ENCODE data around the gene FAM135A.
"Not testable (repeated sequence)": the region's sequence is repeated elsewhere in the genome, so short reads cannot be mapped to it uniquely, and the experiment has no call there.

Gene FAM135A

GRCh38 chr6:70396796-70397729 lies 16.2 kb upstream of the FAM135A start:
- no peak for DNase-seq

DNA sequence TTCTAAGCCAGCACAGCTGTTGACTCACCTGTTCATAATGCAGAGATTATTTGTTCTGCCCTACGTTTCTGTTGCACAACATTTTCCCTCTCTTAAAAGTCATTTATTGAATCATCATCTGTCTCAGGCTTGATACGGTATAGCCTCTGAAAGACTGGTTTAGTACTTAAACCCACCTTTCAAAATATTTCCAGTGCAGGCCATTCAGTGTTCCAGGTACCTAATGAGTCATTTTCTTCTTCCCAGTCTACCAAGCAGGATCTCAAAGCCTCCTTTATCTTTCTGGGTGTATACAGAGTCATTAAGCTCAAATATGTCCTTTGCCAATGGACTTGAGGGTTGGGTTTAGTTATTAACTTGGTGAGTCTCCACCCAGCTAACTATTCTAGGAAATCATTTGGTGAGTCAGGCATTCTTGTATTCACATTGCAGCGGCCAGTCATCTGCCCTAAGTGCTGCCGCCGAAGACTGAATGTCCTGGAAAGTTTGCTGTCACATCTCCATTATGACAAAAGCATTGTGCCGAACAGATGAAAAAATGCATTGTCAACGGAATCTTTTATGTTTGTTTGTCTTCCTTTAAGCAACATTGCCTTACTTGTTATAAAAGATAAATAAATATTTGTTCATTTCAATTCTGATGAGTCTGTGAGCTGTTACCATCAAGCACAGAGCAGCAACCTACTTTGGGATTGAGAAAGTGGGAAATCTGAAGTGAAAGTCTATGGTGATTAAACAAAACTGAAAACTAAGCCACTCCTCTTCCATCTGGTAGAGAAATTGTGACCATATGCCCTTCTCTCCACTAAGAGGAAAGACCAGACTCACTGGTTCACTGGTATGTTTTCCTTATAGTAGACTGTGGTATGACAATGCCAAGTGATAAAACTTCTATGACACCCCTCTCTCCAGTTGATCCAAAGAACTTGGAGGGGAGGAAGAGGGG lies 14.3 kb upstream of the FAM135A start:
- no peak for DNase-seq

DNA sequence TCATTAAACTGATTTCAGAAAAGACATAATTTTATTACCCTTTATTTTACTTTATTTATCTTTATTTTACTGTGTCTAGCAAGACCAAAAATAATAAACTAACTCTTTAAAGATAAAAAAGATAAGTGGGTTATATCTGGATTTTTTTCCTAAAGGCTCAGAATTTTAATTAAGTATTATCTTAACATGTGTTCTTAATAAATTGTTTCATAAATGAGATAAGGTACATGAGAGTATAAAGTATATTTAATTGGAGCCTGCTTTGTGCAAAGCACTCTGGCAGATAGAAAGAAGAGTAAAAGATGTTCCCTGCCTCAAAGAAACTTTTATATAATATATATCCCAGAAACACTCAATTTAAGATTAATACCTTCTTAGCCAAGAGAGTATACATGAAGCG lies 8.7 kb upstream of the FAM135A start:
- DNase-seq = no peak

DNA sequence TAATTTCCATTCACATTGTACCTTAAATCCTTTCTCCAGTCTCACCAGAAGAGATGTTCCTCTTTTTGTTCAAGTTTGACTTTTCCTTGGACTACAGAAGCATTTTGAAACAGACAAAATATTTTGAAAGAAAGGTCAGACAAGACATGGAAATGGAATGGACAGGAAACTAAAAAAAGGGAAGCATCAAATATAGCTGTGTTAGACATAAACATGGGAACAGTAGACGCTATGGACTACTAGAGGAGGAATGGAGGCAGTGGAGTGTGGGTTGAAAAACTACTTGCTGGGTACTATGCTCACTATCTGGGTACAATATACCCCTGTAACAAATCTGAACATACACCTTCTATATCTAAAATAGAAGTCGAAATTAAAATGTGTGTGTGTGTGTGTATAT lies 4.1 kb upstream of the FAM135A start:
- DNase-seq = no peak

DNA sequence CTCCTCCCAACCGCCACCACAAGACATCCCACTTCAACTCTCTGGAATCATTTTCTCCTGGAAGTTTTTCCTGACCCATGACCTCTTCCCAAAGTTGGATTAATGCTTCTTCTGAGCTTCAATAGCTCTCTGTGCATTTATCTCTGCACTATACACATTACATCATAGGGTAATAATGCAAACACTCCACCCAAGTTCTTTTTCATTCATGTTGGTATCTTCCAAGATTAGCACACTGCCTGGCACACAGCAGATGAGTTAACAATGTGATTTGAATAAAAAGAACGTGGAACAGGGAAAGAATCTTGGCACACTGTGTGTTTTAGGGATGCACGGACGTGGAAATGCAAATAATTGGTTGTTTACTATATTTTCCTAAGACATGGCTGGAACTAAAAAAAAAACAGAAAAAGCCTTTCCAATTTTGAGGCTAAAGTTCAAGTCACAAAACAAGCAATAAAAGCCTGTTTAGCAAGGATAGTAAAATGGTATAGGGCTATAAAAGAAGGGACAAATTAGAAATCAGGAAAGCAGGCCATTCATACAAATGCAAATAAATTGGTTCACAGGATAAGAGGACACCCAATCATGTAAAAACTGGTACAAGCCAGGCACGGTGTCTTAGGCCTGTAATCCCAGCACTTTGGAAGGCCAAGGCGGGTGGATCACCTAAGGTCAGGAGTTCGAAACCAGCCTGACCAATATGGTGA lies 1.6 kb upstream of the FAM135A start:
- no peak for DNase-seq

DNA sequence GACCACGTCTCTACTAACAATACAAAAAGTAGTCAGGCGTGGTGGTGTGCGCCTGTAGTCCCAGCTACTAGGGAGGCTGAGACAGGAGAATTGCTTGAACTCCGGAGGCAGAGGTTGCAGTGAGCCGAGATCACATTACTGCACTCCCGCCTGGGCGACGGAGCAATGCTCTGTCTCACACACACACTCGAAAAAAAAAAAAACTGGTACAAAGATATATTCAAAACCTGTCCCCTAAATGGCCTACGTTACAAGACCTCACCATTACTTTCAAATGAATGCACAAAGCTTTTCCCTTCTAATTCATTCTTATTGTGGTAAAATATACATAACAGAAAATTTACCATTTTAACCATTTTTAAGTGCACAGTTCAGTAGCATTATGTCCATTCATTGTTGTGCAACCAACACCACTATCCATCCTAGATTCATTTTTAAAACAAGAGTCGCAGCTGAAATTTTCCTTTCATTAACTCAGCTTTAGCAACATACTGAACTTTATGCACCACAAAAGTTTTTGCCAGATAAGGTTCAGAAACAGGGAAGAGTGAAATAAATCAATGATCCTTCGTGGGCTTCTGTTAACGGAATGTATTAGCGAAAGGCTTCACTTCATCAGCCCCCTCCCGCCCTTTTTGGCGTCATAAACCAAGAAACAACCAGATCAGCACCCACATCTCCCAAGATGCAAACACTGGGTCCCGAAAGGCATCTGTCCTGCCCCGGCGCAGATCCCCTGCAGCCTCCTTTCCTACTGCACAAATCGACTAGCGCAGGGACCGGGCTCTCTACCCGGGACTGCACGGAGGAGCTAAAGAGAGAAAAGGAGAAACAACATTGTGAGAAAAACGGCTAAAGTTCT lies 825 bp upstream of the FAM135A start:
- DNase-seq = no peak

DNA sequence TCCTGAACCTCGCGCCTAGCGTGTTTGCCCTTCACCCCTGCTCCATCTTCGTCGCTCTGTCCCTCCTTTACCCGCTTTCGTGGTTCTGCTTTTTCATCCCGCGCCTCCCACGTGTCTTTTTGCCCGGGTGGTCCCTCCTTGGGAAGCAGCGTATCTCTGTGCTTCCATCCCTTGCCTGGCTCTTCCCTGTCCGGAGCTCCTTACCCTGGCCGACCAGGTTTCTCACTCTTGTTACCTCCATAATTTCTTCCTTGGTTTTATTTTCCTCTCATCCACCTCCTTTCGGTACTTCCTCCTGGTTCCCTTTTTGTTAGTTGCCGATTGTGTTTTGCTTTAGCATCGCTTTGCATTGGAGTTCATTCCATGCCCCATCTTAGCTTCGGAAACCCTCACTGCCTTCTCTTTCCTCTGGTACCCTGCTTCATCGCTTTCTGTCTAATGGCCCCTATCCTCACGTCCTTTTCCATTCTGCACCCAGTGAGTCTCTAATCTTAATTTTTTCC lies 735 bp downstream of the FAM135A start:
- DNase-seq = no peak

- DNase-seq = no peak
Measured at GRCh38 chr6:70414813-70415212, 1.5 kb downstream of the FAM135A start.

GRCh38 chr6:70415247-70415646 lies 1.9 kb downstream of the FAM135A start:
- DNase-seq = no peak

GRCh38 chr6:70415660-70416059 lies 2.4 kb downstream of the FAM135A start:
- no peak for DNase-seq

- no peak for DNase-seq
Measured at GRCh38 chr6:70421509-70421908, 8.2 kb downstream of the FAM135A start.

GRCh38 chr6:70423189-70424134 lies 10.2 kb downstream of the FAM135A start:
- DNase-seq = no peak

- no peak for DNase-seq
Measured at GRCh38 chr6:70424291-70424690, 11.0 kb downstream of the FAM135A start.

DNA sequence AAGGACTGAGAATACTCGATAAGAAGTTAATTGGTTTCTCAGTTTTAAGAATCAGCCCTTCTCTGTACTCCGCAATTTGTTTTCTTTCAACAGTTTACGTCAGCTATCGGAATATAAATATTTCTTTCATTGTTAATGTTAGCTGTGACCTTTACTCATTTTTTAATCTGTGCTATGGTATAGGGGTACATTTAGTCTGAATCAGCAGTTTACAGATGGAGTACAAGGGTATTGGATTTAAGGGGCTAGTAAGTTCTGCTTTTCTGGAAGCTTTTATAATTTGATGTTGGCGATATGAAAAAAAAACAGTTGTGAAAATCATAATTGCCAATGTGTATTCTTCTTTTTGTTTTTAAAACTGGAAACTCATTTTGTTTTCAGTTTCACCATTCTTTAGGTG lies 23.0 kb downstream of the FAM135A start:
- no peak for DNase-seq

DNA sequence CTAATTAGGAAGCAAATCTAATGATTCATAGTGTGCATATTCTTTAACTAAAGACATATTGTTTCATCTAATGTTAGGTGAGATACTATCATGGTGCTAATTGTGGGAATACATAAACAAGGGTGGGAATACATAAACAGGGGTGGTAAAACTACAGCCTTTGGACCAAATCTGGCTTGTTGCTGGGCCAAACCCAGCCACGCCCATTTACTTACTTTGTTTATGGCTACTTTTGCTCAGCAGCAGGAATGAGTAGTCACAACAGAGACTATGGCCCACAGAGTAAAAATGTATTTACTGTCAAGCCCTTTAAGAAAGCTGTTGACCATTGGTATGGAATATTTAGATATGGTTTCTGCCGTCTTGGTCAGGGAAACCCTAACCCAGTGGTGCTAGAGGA lies 31.7 kb downstream of the FAM135A start:
- DNase-seq = no peak

- DNase-seq = not testable (repeated sequence)
Measured at GRCh38 chr6:70447343-70448070, 34.2 kb downstream of the FAM135A start.

DNA sequence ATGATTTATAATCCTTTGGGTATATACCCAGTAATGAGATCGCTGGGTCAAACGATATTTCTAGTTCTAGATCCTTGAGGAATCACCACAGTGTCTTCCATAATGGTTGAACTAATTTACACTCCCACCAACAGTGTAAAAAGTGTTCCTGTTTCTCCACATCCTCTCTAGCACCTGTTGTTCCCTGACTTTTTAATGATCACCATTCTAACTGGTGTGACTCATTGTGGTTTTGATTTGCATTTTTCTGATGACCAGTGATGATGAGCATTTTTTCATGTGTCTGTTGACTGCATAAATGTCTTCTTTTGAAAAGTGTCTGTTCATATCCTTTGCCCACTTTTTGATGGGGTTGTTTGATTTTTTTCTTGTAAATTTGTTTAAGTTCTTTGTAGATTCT lies 40.6 kb downstream of the FAM135A start:
- not testable (repeated sequence) for DNase-seq

- no peak for DNase-seq
Measured at GRCh38 chr6:70456735-70457134, 43.4 kb downstream of the FAM135A start.

DNA sequence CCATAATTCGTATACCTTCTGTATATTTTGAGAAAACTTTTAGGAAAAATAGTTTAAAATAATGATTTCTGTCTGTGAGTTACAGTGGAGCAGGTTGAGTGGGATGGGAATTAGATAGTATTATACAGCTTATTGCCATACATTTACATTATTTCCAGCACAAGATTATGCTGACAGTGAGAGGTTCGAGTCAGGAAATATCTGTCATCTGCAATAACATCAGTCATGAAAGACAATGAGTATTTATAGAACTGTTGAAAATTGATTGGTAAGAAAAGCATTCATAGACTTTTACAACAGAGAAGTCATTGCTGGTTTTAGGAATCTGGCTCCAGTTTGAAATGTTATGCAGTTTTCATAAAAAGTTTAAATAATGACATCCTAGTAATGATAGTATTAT lies 45.9 kb downstream of the FAM135A start:
- DNase-seq = no peak

GRCh38 chr6:70459699-70460098 lies 46.4 kb downstream of the FAM135A start:
- DNase-seq = not testable (repeated sequence)
